Neural progenitor cell (in vitro differentiated cells): ENCODE data around the gene NKX2-4. TPM values are rescaled to one million over a fixed set of nuclear protein-coding genes. Genes with fewer than 3 reads are reported as not detected.
A peak's percentile ranks its signal among the peaks of the same experiment; 100 is the strongest.

Experiments
- DNase-seq: peaks from one replicate; pipeline ENCODE4 v3.0.0-alpha.2; 2016; ENCODE audit warnings: low spot score
- H2AFZ ChIP-seq: fragments of 200-600 bp; sonication (generic); replicated peaks from 2 replicates; pipeline ENCODE4 v1.6.1; 2016; ENCODE audit warnings: antibody characterized with exemption
- H3F3A ChIP-seq: fragments of 200-600 bp; sonication (generic); 2 replicates; pipeline ENCODE4 v1.6.1; 2016; ENCODE audit warnings: antibody characterized with exemption, low read depth
- H3K27ac ChIP-seq: fragments of 200-600 bp; sonication (generic); 2 replicates; pipeline ENCODE4 v1.5.1; 2016; ENCODE audit warnings: mild to moderate bottlenecking
- H3K27me3 ChIP-seq: fragments of 200-600 bp; sonication (generic); 2 replicates; pipeline ENCODE4 v1.6.1; 2016; ENCODE audit warnings: mild to moderate bottlenecking, moderate library complexity
- H3K36me3 ChIP-seq: fragments of 200-600 bp; sonication (generic); 2 replicates; pipeline ENCODE4 v1.5.1; 2016
- H3K4me1 ChIP-seq: fragments of 200-600 bp; sonication (generic); 2 replicates; pipeline ENCODE4 v1.6.1; 2016; ENCODE audit warnings: mixed run types
- H3K4me2 ChIP-seq: fragments of 200-600 bp; sonication (generic); 2 replicates; pipeline ENCODE4 v1.6.1; 2016
- H3K4me3 ChIP-seq: fragments of 200-600 bp; sonication (generic); 2 replicates; pipeline ENCODE4 v1.5.1; 2016
- H3K79me2 ChIP-seq: fragments of 200-600 bp; sonication (generic); 2 replicates; pipeline ENCODE4 v1.6.1; 2016; ENCODE audit warnings: low read depth
- H3K9ac ChIP-seq: fragments of 200-600 bp; sonication (generic); 2 replicates; pipeline ENCODE4 v1.6.1; 2016
- H3K9me3 ChIP-seq: fragments of 200-600 bp; sonication (generic); 2 replicates; pipeline ENCODE4 v1.5.1; 2016; ENCODE audit warnings: low read depth
- H4K20me1 ChIP-seq: fragments of 200-600 bp; sonication (generic); 2 replicates; pipeline ENCODE4 v1.6.1; 2016; ENCODE audit warnings: low read depth
- H3K27ac Mint-ChIP-seq: 3 replicates; pipeline ENCODE4 v1.8.0; 2021; ENCODE audit warnings: mixed read lengths
- H3K27me3 Mint-ChIP-seq: 2 replicates; pipeline ENCODE4 v1.8.0; 2022; ENCODE audit warnings: low read depth, mild to moderate bottlenecking, inconsistent platforms, moderate library complexity, mixed read lengths; ENCODE audit not compliant: insufficient read depth
- H3K36me3 Mint-ChIP-seq: 3 replicates; pipeline ENCODE4 v1.8.0; 2021; ENCODE audit warnings: mixed read lengths
- H3K4me1 Mint-ChIP-seq: 3 replicates; pipeline ENCODE4 v1.8.0; 2021; ENCODE audit warnings: mixed read lengths
- H3K4me3 Mint-ChIP-seq: 3 replicates; pipeline ENCODE4 v1.8.0; 2021; ENCODE audit warnings: mild to moderate bottlenecking, moderate library complexity, mixed read lengths
- H3K9me3 Mint-ChIP-seq: 3 replicates; pipeline ENCODE4 v1.8.0; 2020; ENCODE audit warnings: mixed read lengths
- CTCF ChIP-seq: fragments of 200-600 bp; sonication (generic); IDR thresholded peaks from 2 replicates; pipeline ENCODE4 v1.5.1; 2017; ENCODE audit warnings: antibody characterized with exemption, mild to moderate bottlenecking
- EZH2 ChIP-seq: fragments of 200-600 bp; sonication (generic); IDR thresholded peaks from 2 replicates; pipeline ENCODE4 v1.6.1; 2017; ENCODE audit warnings: antibody characterized with exemption, mild to moderate bottlenecking, moderate library complexity
- EZH2phosphoT487 ChIP-seq: fragments of 200-600 bp; sonication (generic); IDR thresholded peaks from 2 replicates; pipeline ENCODE4 v1.6.1; 2017; ENCODE audit warnings: antibody characterized with exemption
- total RNA-seq: library from RNA; depleted of rRNA; stranded (reverse); fragments of >200 nt; gene quantifications from 2 replicates; pipeline ENCODE4 v1.2.3, GENCODE V29; 2015; ENCODE audit warnings: low replicate concordance

Gene NKX2-4
- total RNA-seq, 1 donor from 2014 or later: not detected

- H3K4me2 ChIP-seq: no peak overlapping the region
- no peak overlapping the region for H3K27ac ChIP-seq
- H3K4me3 Mint-ChIP-seq: no peak overlapping the region
- peaks cover 3% of the 10 kb centered on the region for H4K20me1 ChIP-seq
- no peak overlapping the region for H2AFZ ChIP-seq
- H3F3A ChIP-seq: peaks cover 5% of the 10 kb centered on the region
- H3K9ac ChIP-seq: no peak overlapping the region
- no peaks in the 10 kb centered on the region for H3K9me3 Mint-ChIP-seq
- no peak overlapping the region for H3K4me3 ChIP-seq
- H3K9me3 ChIP-seq: no peaks in the 10 kb centered on the region
- DNase-seq: peak; percentile 5
- no peaks in the 10 kb centered on the region for H3K27me3 ChIP-seq
- peaks cover 27% of the 10 kb centered on the region for H3K36me3 ChIP-seq
- peaks cover 10% of the 10 kb centered on the region for H3K4me1 Mint-ChIP-seq
- no peaks in the 10 kb centered on the region for H3K27me3 Mint-ChIP-seq
- no peak for TF ChIP-seq CTCF
- TF ChIP-seq EZH2: no peak
- no peak for TF ChIP-seq EZH2phosphoT487
- peaks cover 13% of the 10 kb centered on the region for H3K79me2 ChIP-seq
- no peak overlapping the region for H3K27ac Mint-ChIP-seq
- H3K4me1 ChIP-seq: peaks cover 7% of the 10 kb centered on the region
- peaks cover 24% of the 10 kb centered on the region for H3K36me3 Mint-ChIP-seq
Measured at GRCh38 chr20:21357844-21358243, 39.5 kb downstream of the NKX2-4 start.

GRCh38 chr20:21356386-21356785 lies 40.9 kb downstream of the NKX2-4 start:
- peaks cover 10% of the 10 kb centered on the region for H3K4me1 Mint-ChIP-seq
- no peak overlapping the region for H3K27ac ChIP-seq
- H3K9me3 ChIP-seq: no peaks in the 10 kb centered on the region
- no peaks in the 10 kb centered on the region for H3K9me3 Mint-ChIP-seq
- H2AFZ ChIP-seq: no peak overlapping the region
- H3K36me3 Mint-ChIP-seq: peaks cover 22% of the 10 kb centered on the region
- peaks cover 20% of the 10 kb centered on the region for H3K36me3 ChIP-seq
- H4K20me1 ChIP-seq: peaks cover 3% of the 10 kb centered on the region
- H3F3A ChIP-seq: peaks cover 5% of the 10 kb centered on the region
- TF ChIP-seq EZH2phosphoT487 (no peak), EZH2 (no peak)
- H3K9ac ChIP-seq: no peak overlapping the region
- H3K4me1 ChIP-seq: peaks cover 7% of the 10 kb centered on the region
- H3K27me3 Mint-ChIP-seq: no peaks in the 10 kb centered on the region
- H3K4me3 ChIP-seq: no peak overlapping the region
- peaks cover 15% of the 10 kb centered on the region for H3K79me2 ChIP-seq
- no peak overlapping the region for H3K27ac Mint-ChIP-seq
- H3K4me3 Mint-ChIP-seq: no peak overlapping the region
- H3K4me2 ChIP-seq: no peak overlapping the region
- no peaks in the 10 kb centered on the region for H3K27me3 ChIP-seq
- DNase-seq: no peak

- Histone ChIP-seq H3K4me1 (peaks cover 7% of the 10 kb centered on the region), H3F3A (peaks cover 5% of the 10 kb centered on the region), H3K9me3 (no peaks in the 10 kb centered on the region), H3K79me2 (peaks cover 15% of the 10 kb centered on the region), H3K4me2 (no peak overlapping the region), H3K27ac (no peak overlapping the region), H2AFZ (no peak overlapping the region), H4K20me1 (peaks cover 3% of the 10 kb centered on the region), H3K36me3 (peaks cover 20% of the 10 kb centered on the region), H3K9ac (no peak overlapping the region), H3K4me3 (no peak overlapping the region), H3K27me3 (no peaks in the 10 kb centered on the region)
- DNase-seq: no peak
- no peak overlapping the region for H3K4me3 Mint-ChIP-seq
- peaks cover 10% of the 10 kb centered on the region for H3K4me1 Mint-ChIP-seq
- no peaks in the 10 kb centered on the region for H3K9me3 Mint-ChIP-seq
- H3K27ac Mint-ChIP-seq: no peak overlapping the region
- no peak for TF ChIP-seq EZH2
- no peak for TF ChIP-seq CTCF
- TF ChIP-seq EZH2phosphoT487: no peak
- no peaks in the 10 kb centered on the region for H3K27me3 Mint-ChIP-seq
- peaks cover 22% of the 10 kb centered on the region for H3K36me3 Mint-ChIP-seq
Measured at GRCh38 chr20:21355981-21356380, 41.3 kb downstream of the NKX2-4 start.

- Histone ChIP-seq H3K9ac (no peak overlapping the region), H3K4me3 (no peak overlapping the region), H3K9me3 (no peaks in the 10 kb centered on the region), H3K27me3 (no peaks in the 10 kb centered on the region), H3K4me1 (peaks cover under 1% of the 10 kb centered on the region), H4K20me1 (no peaks in the 10 kb centered on the region), H3K27ac (no peak overlapping the region), H3K79me2 (peaks cover 6% of the 10 kb centered on the region), H3K4me2 (no peak overlapping the region), H3F3A (peaks cover 5% of the 10 kb centered on the region), H2AFZ (no peak overlapping the region), H3K36me3 (peaks cover 28% of the 10 kb centered on the region)
- Mint-ChIP-seq H3K36me3 (peaks cover 18% of the 10 kb centered on the region), H3K4me1 (peaks cover 5% of the 10 kb centered on the region), H3K27ac (no peak overlapping the region), H3K9me3 (no peaks in the 10 kb centered on the region), H3K27me3 (peaks cover 2% of the 10 kb centered on the region), H3K4me3 (no peak overlapping the region)
- TF ChIP-seq EZH2phosphoT487 (no peak), EZH2 (no peak), CTCF (no peak)
- DNase-seq: no peak
Measured at GRCh38 chr20:21353236-21353635, 44.1 kb downstream of the NKX2-4 start.
